A375 (cell line): ENCODE results near the gene TRAP1. TPM values are rescaled to one million over a fixed set of nuclear protein-coding genes. Genes with fewer than 3 reads are reported as not detected.

Experiments
- total RNA-seq: library from RNA; depleted of rRNA; stranded (reverse); fragments of >200 nt; shearing (Covaris generic); gene quantifications from 2 replicates; pipeline ENCODE4 v1.2.3, GENCODE V29; 2014; rRNA removed

TRAP1 gene
- 204 and 258 TPM in 2 replicates for total RNA-seq

DNA sequence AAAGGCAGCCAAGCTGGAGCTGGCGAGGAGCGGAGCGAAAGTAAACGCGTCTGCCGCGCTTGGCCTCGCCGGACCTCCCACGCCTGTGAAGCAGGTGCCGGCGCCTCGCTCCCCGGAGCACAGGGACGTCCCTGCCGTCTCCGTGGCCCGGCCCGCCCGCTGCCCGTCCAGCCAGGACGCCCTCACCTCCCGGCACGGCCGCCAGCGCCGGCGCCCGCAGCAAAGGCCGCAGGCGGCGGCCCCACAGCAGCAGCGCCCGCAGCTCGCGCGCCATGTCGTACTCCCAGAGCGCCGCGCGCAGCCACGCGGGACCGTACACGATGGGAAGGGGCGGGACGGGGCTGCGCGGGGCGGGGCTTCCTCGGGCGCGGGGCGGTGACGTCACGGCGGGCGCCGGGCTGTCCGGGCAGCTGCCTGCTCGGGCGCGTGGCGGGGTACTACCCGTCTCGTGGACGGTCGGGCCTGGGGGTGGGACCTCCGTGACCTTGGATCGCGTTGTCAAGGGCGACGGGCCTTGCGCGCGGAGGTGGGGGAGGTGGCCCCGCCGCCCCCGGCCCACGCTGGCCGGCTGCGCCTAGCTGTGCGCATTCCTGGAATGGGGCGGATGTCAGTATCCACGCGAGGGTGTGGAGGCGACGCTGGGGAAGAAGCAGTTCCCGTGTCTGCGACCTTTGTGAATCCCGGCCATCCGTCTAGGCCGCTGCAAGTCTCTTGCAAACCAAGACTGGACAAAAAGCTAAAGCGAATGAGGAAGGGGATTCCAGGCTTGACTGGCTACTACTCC is at the start of gene TRAP1:
Gene TRAP1 (minus strand): TSS at position 290 of the 784 bp plus-strand sequence. CDS start 16 bp downstream, at position 274.

DNA sequence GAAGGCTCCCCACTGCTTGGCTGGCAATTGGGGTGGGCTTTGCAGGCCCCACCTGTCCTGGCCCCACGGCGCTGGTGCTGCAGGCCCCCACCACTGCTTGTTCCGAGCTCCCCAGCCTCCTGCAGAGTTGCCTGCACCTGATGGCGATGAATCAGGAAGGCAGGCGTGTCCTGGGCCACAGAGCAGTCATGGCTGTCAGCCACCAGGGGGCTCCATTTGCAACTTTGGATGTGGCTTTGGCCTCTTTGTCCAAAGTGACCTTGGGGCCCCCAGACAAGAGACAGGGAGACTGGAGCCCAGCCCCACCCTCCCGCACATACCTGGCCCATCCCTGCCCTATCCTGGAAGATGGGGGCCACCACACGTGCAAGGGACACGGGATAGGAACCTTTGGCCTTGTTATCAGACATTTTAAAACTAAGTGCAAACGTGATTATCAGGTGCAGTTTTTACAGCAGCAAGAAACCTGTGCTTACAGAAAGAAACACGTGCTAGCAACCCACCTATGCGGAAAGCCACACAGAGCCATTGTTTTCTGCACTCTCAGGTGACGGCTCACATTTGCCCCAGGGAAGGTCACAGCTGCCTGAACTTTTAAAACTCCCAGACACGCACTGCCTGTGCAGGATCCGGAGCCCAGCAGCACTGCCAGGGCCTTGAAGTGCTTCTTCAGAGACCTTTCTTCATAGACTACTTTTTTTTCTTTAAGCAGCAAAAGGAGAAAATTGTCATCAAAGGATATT is 62.9 kb downstream of the TRAP1 start, which contains the start of gene DNASE1:
Gene DNASE1 (plus strand): TSS at position 443 of the 743 bp plus-strand sequence. CDS start 683 bp downstream, outside the sequence.

DNA sequence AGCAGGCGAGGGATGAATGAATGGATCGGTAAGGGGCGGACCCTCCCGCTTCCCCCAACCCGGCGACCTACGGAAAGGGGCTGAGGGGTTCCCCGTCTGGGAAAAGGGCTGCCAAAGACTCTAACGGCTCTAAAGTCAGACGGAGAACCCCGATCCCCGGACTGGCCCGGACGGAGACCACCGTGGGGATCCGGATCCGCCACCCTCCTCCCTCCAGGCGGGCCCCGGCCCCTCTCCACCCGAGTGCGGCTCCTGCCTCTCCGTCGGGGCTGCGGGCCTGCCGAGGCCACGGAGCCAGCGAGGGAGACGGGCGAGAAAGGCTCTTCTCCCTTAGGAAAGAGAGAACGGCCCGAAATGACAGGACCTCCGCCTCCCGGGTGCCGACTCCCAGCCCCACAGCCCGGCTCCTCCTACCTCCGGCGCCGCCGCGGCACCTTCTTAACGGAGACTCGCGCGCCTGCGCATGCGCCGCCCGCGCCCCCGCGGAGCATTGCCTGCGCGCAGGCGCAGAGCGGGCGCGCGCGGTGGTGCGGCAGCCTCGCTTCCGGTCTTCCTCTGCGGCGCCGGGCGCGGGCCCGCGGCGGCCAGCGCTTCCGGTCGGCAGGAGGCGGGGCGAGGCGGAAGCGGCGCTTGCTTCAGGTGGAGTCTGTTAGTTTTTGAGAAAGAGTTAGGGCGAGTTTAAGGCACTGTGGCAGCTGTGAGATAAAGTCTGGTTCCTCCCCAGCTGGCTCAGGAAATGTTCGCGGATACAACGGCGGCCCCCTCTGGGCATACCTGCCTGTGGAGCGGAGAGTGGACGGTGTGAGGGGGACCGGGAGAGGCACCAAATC is 106.0 kb downstream of the TRAP1 start, which contains the start of gene SLX4:
Gene SLX4 (minus strand): TSS at position 461 of the 830 bp plus-strand sequence. CDS start 2,642 bp downstream, outside the sequence.

Other genes starting within 250 kb of the TRAP1 start
- not detected in 2 replicates for gene C16orf90, start 222.0 kb downstream of the TRAP1 start, total RNA-seq
- 14.4 and 14.9 TPM in 2 replicates for gene CLUAP1, start 216.5 kb downstream of the TRAP1 start, total RNA-seq
- gene NLRC3, start 140.1 kb downstream of the TRAP1 start, total RNA-seq = 0.08 TPM in 1 of 2 replicates, not detected in the other
- gene SLX4, start 105.9 kb downstream of the TRAP1 start, total RNA-seq = 5.1 and 7.0 TPM in 2 replicates
- 6.1 and 9.8 TPM in 2 replicates for gene DNASE1, start 62.8 kb downstream of the TRAP1 start, total RNA-seq
- 25.5 and 38.0 TPM in 2 replicates for gene CREBBP, start 163.2 kb upstream of the TRAP1 start, total RNA-seq